RWPE1 (cell line): ENCODE results near the gene GPR152.

Source experiments
- CTCF ChIA-PET: fragments of 350-600 bp; sonication (Branson Sonifier 250); formaldehyde crosslinking; extraction: SDS; loops from one replicate; lab custom pipeline; 2021; lab: Yijun Ruan, JAX
- POLR2A ChIA-PET: fragments of 400-600 bp; formaldehyde crosslinking; extraction: SDS; loops from one replicate; lab custom pipeline; 2020; ENCODE audit warnings: antibody characterized with exemption; ENCODE audit not compliant: low non-redundant PET; lab: Yijun Ruan, JAX
- DNase-seq: peaks from one replicate; pipeline ENCODE4 v3.0.0; 2012; ENCODE audit warnings: low spot score
- H3K27ac ChIP-seq: fragments of 450-650 bp; 2 replicates; pipeline ENCODE4 v1.5.1; 2017
- TF ChIP-seq, protein P1 (sequence below): fragments of 450-650 bp; conservative IDR thresholded peaks from 2 replicates; pipeline ENCODE4 v1.5.1; 2017; ENCODE audit warnings: low read depth, mild to moderate bottlenecking

Gene GPR152

DNA sequence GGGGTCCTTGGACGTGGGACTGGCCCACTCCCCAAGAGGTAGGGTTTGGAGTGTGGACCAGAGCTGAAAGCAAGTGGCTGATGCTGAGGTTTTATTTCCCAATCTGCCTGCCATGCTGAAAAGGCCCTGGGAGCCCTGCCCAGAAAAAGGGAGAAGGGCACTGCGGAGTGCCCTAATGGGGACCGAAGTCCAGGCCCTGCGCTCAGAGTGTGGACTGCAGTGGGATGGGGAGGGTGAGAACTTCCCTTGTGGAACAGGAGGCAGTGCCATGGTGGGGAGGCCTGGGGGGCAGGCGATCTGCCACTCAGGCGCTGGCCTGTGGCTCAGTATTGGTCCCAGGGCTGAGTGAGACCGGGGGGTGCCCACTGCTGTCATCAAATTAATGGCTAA, 4.3 kb downstream of the GPR152 start:
- H3K27ac ChIP-seq = no peak overlapping the region
- ChIA-PET CTCF (interaction anchor here (0.6 kb wide), 2 partner anchors 9 to 97 kb away, joined by 3 to 4 read pairs; no protein-coding TSS in a partner anchor), POLR2A (no interaction called here)
- TF ChIP-seq, protein P1, sequence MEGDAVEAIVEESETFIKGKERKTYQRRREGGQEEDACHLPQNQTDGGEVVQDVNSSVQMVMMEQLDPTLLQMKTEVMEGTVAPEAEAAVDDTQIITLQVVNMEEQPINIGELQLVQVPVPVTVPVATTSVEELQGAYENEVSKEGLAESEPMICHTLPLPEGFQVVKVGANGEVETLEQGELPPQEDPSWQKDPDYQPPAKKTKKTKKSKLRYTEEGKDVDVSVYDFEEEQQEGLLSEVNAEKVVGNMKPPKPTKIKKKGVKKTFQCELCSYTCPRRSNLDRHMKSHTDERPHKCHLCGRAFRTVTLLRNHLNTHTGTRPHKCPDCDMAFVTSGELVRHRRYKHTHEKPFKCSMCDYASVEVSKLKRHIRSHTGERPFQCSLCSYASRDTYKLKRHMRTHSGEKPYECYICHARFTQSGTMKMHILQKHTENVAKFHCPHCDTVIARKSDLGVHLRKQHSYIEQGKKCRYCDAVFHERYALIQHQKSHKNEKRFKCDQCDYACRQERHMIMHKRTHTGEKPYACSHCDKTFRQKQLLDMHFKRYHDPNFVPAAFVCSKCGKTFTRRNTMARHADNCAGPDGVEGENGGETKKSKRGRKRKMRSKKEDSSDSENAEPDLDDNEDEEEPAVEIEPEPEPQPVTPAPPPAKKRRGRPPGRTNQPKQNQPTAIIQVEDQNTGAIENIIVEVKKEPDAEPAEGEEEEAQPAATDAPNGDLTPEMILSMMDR = no peak
- no peak for DNase-seq

DNA sequence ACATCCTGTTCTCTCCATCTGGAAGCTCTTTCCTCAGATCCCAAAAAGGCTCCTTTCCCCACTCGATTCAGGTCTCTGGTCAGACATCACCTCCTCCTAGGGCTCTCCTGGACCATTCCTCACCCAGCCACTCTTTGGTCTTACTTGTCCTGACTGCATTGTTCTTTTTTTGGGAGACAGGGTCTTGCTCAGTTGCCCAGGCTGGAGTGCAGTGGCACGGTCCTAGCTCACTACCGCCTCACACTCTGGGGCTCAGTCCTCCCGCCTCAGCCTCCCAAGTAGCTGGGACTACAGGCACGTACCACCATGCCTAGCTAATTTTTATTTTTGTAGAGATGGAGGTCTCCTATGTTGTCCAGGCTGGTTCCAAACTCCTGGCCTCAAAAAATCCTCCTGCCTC, 7.0 kb downstream of the GPR152 start:
- TF ChIP-seq, protein P1 = no peak
- no peak for DNase-seq
- H3K27ac ChIP-seq = no peak overlapping the region
- POLR2A ChIA-PET = no interaction called here
- CTCF ChIA-PET = no interaction called here

DNA sequence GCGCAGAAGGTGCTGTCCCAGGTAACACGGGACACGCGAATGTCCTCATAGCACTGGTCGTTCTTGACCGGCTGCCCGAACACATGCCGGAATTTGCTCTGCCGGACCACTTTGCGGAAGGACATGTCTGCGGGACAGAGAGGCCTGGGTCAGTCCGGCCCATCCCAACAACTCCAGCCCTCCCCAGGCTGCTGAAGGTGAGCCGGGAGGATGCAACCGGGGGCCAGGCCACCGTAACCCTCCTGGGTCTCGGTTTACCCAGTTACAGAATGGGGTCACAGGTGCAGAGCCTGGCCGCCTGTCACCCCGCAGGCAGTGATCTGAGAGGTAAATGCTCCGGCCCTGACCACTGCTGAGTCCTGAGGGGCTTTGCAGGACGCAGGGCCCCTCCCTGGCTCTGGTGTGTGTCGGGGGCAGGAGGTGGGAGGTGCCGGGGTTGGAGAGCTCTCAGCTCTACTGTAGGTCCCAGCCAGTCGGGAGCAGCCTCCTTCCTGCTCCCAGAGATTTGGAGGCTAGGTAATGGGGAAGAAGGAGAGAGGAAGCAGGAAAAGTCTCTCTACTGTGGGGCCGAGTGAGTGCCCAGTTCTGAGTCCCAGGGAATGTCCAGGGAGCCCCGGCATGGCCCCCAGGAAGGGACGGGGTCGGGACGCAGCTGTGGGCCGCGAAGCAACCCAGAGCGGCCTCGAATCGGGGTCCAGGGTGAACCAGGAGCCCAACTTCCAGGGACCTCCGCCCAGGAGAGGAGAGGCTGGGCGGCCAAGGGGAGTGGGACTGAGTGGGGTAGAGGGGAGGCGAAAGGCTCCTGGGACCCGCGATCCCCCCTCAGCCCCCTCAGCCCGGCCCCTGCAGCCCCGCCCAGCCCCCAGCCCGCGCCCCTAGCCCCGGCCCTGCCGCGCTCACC, 9.8 kb downstream of the GPR152 start:
- TF ChIP-seq, protein P1 = no peak
- no peak for DNase-seq
- H3K27ac ChIP-seq = peak overlapping the region; percentile 87
- POLR2A ChIA-PET = interaction anchor here (0.6 to 0.7 kb wide), 4 partner anchors 12 to 151 kb away, joined by 3 to 9 read pairs (median 4); partner anchors contain the start of gene PITPNM1
- CTCF ChIA-PET = interaction anchor here (0.7 kb wide), 1 partner anchor 35 kb away, joined by 4 read pairs; no protein-coding TSS in a partner anchor

DNA sequence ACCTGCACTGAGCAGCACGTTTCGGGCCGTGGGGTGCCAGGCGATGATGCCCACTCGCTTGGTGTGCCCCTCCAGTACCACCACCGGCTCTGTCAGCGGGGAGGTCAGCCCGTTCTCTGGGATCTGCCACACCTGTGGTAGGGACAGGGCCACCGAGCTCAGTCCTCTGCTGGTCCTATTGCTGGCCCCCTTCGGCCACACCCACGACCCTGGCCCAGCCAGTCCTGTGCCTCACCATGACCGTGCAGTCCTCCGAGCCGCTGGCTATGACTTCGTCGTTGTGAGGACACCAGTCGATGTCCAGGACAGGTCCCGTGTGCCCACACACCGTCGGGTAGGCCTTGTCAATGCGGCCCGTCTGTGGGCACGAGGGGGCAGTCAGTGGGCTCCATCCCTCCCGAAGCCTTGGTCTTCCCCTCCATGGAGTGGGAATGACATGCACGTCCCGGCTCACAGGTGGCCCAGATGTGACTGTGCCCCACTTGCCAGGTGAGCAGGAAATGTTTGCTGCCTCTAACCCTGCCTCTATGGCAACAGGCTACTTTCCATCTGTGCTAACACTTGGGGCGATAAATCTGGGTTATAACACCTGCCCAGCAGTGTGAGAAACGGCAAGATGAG, 10.7 kb downstream of the GPR152 start:
- POLR2A ChIA-PET = interaction anchor here (0.6 kb wide), 1 partner anchor 40 kb away, joined by 5 read pairs; the partner anchor contains the start of gene PPP1CA
- no peak for DNase-seq
- peak overlapping the region; percentile 87 for H3K27ac ChIP-seq
- TF ChIP-seq, protein P1 = no peak
- CTCF ChIA-PET = no interaction called here

DNA sequence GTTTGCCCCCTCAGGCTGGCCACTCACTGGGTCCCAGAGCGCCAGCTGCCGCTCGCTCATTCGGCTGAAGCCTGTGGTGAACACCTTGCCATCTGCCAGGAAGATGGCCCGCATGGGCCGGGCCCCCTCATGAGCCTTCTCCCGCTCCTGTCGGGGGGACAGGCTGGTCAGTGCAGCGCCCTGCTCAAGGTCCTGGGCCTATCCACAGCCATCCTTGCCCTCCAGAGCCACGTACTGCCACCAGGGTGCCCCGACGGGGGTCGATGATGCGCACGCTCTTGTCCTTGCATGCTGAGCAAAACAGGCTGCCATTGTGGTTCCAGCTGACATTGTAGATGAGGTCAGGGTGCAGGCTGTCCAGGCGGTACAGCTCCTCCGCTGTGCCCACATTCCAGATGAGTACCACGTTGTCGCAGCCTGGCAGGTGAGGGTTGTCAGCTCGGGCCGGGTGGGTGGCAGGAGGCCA, 11.4 kb downstream of the GPR152 start:
- TF ChIP-seq, protein P1 = no peak
- peak overlapping the region; percentile 87 for H3K27ac ChIP-seq
- no peak for DNase-seq
- POLR2A ChIA-PET = interaction anchor here (0.6 kb wide), 1 partner anchor 39 kb away, joined by 5 read pairs; the partner anchor contains the start of gene PPP1CA
- CTCF ChIA-PET = interaction anchor here (0.6 kb wide), 1 partner anchor 29 kb away, joined by 3 read pairs; no protein-coding TSS in a partner anchor
